ENCODE data around the gene ZNF232.

- TF ChIP-seq POLR2A (IDR thresholded peaks at IDR 0.05) (no peak), CTCF (IDR thresholded peaks at IDR 0.05) (no peak), POLR2AphosphoS5 (IDR thresholded peaks at IDR 0.05; ENCODE audit: insufficient read depth in 1 of 2, low read depth in 1 of 2) (no peak)
Measured at GRCh38 chr17:5139458-5139732, 27.7 kb upstream of the ZNF232 start.
